HG03378 (cell line): ENCODE results near the gene PTPRJ.

Source experiments
- ATAC-seq: cut with Tn5 transposase; IDR thresholded peaks from one replicate; pipeline ENCODE4 v1.9.1; 2021; ENCODE audit warnings: mild to moderate bottlenecking, moderate library complexity; ENCODE audit not compliant: unreplicated experiment

The PTPRJ gene

DNA sequence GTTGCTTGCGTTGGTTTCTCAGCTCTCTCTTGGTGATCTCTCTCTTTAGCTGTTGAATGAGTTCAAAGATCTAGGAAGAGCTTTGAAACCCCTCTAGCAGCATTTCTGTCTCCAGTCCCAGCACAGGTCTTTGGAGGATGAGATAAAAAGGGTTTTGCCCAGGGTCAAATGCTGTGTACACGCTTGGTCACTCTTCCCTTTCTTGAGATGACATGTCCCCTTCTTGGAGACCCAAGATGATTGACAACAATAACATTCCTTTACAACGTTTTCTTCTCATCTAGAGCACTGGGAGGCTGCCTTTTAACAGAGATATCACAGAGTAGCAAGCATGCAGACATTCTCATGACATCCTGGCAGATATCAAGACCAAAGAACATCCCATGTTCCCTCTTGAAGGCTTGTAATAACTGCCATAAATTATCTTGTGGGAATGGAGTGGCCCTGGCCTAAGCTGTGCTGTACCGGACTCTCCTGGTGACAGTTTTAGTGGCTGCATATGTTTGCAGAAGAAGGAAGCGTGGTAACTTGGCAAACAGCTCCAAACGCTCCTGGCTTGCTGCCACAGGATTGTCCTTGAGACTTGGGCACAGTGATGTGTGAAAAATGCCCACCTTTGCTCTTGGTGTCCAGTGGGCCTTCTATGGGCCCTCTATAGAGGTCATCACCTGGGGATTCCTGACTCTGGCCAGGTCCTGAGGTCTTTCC lies 107.8 kb downstream of the PTPRJ start:
- no peak for ATAC-seq

DNA sequence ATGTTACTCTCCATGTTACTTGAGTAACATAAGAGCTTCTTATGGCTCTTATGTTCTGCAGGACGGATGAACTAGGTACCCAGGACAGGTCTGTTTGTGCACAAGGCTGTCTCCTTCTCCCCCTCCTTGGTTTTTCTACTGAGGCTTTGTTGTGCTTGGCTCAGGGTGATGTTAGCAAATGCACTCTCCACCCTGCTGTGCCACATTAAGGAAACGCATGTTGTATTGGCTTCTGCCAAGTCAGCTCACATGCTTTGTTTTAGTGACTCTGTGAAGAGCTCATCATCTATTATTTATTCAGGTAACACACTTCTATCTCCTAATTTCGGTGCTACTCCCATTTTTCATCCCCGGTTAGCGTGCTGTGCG lies 108.3 kb downstream of the PTPRJ start:
- ATAC-seq: no peak

DNA sequence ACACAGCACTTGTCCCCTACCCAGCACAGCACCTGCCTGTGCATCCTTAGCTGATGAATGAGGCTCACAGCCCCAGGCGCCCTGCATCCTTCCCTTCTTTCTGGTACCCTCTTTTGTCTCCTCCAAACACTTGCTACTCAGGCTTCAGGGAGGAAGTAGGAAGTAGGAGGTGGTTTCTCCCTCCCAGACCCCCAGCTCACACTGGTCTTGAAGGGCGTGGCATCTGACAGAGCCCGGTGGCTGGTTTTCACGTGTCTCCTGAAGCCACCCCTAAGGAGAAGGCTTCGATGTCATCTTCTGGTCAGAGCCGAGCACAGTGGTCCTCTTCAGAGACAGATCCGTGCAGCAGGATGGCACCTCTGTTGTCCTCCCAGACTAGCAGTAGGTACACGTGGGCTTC lies 109.8 kb downstream of the PTPRJ start:
- ATAC-seq: no peak

DNA sequence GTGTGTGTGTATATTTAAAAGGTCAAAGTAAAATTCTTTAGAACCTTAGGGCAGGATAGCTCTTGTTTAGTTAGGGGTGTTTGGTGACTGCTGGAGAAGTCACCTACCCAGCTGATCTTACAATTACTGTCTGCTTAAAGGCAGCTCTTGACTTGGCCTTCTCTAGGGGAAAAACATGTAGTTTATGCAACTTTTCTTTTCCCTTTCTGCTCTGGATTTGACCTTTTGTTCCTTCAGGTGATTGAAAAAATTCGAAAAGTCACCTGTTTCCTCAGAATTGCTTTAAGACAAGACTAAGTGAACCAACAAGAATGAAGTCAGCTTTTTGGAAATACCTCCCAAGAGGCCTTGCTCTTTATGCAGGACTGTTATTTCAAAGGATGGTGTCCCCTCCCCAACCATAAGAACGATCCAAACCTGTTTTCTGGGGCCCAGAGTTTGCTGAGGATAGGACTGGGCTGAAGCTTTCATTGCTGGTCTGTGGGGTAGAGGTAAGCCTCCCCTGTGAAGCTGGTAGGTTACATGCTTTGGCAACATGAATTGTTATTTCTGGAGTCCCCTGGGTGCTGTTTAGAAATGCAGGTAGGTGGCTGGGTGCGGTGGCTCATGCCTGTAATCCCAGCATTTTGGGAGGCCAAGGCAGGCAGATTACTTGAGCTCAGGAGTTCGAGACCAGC lies 111.2 kb downstream of the PTPRJ start:
- ATAC-seq: no peak

DNA sequence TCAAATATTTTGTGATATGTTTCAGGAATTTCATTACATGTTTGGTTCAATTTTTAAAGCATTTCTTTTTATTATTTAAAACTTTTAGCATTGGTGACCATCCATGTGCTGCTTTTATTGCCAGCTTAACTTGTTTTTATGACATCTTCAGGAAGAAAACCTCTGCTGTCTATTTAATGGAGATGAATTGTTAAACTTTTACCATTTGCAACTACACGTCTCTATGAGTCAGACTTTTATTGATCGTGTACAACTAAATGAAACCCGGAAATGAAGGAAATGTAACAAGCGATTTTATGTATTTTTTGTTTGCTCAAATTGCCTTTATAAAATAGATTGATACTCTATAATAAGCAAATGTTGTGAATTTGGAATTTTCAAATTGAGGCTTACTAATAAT lies 113.0 kb downstream of the PTPRJ start:
- ATAC-seq: no peak

DNA sequence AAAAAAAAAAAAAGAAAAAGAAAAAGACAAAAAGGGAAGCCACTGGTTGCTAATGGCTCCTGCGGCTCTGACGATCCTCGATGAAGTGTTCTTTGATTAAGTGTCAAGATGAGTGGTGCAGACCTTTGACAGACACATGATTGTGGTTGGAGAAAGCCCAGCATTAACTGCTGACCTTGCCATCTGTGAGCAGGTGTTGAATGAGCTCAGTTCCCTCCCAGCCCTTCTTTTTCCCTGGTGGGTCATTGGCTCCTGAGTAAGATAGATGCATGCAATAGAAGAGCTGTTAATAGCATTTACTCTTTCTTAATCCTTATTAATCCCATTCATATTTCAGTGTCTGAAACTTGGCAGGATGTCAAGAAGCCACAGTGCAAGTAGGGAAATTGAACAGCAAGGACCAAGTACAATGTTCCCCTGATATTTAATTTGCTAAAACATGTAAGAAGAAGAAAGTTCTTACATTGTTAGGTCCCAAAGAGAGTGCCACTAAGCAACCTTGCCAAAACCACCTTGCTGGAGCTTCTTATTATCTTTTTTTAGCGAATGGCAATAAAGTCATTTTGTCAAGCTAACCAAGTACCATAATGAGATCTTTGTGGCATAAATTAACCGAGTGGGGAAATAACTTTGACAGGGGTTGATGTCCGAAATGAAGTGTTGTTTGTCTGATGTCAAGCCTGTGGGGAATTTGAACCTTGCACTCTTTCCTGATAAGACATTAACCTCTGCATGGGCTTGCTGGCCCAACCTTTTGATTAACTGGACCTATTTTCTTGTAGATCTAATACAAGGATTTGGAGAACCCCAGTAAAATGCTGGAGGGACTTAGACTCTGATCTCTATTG lies 113.7 kb downstream of the PTPRJ start:
- no peak for ATAC-seq

DNA sequence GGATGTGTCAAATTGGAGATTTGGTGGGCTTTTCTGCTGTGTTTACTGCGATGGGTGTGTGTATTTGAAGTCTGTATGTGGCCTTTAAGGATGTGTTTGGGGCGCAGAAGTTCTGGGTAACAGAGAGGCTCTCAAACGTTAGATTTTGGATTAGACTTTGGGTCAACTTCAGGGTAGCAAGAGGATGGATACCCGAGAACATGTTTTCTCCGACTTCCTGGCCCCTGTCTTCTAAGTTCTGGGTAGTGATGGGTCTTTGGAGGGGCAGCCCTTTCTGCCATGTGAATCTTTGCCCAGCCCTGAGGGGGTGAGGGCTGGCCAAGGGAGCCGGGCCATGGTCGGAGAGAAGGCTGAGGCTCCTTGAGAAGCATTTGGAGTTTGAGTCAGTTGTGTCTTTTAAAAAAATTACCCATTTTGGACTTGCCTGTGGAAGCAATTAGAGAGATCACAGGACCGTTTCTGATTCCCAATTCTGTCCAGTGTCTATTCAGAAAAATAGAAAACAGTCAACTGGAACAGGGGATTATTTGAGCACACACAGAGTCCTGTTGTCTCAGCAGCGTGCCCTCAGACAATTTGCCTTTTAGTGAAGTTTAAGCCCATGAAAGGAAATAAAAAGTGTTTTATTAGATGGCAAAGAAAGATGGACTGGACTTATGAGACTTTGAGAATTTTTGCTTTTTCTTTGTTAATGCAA lies 114.4 kb downstream of the PTPRJ start:
- no peak for ATAC-seq

DNA sequence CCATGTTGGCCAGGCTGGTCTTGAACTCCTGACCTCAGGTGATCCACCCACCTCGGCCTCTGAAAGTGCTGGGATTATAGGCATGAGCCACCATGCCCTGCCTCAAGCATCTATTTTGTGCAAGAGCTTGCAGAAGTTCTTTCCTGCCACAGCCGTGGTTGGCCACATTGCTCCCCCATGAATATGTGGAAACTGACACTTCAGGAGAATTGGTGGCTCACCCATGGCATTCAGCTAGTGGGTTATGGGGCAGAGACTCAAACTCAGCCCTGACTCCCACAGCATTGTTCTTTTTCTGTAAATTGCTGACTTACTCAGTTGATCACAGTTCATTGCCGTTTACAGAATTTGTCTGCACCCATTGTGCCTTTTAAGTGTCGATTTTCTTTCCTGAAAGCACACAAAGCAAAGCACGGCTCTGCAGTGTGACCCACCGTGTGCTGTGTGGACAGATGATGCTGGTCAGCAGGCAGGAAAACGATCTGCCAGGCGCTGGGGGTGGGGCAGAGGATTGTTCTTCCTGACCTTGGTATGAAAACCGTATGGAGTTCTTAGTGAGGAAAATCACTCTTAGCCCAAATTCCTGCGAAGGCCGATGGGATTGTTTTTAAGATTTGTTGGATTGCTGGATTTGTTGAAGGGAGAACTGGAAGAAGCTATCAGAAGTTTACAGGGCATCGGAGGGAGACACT lies 115.6 kb downstream of the PTPRJ start:
- ATAC-seq: no peak

DNA sequence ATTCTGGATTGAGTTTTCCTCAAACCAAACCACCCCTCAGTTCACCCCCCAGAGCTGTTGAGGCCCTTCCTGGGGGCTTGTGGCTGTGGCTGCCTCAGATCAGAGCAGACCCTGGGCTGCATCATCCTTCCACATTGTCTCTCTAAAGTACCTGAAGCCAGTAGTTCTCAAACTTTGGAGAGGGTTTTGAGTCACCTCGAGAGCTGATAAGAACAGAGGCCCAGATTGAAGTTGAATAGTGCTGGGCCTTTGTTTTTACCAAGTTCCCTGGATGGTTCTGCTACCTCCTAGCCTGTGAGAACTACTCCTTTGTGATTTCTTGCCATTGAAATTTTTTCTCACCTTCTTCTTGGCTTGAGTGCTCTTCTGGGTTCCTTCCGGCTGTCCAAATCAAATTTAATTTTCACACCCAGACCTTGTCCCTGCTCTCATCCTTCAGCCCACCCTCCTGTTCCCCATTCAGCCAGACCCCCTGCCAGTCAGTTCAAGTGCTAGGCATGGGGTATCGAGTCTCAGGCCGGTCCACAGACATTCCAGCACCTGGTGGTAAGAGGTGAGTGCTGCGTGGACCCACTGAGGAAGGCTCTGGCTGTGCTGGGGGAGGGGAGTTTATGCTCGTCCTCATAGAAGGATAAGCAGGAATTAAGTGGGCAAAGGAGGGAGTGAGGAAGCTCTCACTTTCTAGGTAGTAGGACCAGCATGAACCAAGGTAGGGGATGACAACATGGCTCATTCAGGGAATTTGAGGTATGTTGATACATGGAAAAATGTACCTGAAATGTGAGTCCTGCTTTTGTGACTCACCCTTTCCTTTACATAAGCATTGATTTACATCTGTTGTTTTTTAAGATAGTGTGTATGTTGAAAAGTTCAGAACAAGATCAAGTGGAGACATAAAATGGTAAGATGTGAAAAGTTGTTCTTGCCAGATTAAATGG lies 116.5 kb downstream of the PTPRJ start:
- no peak for ATAC-seq

DNA sequence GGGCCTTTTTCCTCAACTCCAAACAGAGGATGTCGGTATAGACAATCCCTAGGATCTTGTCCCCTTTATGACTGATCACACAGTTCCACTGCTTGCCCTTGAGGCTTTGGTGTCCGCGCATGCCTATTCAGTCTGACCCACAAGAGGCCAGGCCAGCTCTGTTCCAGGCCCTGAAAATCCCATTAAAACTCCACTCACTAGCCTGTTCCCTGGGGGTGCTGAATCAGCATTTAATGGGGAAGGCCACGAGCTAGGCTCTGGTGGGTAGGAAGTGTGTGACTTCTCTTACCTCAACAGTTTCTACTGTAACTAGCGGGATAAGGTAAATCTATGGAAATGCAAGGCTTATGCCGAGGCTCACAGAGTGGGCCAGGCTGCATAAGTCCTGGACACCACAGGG lies 117.7 kb downstream of the PTPRJ start:
- no peak for ATAC-seq

DNA sequence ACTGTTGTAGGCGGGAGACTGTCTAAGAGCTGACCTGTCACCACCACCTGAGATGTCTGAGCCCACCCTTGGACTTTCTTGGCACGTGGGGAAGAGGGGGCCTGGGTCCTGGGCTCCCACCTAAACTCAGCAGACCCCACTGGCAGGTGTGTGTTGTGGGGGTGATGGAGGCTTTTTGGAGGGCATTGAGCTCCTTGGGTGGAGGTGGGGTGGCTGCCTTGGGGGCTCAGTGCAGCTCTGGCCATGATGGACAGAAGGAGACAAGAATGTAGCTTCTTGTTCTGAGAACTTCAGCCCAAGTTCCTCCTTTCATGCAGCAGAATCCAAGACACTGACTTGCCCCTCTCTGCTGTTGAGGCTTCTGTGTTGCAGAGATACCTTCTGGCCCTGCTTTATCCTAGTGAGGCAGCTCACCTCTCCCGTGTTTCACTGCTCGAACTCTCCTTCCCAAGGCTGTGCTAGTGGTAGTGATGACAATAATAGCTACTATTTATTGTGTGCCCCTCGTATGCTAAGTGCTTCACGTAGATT lies 119.6 kb downstream of the PTPRJ start:
- no peak for ATAC-seq

DNA sequence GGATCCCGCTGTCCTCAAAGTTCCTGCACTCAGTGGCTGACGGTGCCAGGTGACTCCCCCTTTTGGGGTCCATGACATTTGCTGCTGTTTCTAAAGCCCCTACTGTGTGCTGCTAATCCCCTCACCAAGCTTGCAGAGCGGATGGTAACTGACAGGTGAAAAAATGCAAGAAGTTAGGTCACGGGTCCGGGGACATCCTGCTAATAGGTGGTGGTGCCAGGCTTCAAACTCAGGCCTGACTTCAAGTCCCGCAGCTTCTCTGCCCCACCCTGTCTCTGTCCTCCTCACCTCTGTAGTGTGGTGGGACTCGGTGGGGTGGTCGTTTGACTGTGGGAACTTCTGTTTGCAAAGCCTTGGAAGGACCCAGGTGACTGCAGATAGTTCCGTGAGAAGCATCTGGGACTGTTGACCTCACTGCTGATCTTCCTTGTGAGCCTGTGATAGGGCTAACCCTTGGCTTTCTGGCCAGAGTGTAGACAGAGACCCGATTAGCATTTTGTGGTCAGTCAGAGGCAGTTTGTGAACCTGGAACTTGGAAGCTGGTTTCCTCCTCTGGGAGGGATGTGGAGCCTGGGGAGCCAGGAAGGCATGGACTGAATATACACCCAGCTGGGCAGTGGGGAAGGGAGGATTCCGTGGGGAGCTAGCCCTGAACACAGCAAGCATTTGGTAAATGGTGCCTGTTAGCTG lies 120.8 kb downstream of the PTPRJ start:
- ATAC-seq: no peak

DNA sequence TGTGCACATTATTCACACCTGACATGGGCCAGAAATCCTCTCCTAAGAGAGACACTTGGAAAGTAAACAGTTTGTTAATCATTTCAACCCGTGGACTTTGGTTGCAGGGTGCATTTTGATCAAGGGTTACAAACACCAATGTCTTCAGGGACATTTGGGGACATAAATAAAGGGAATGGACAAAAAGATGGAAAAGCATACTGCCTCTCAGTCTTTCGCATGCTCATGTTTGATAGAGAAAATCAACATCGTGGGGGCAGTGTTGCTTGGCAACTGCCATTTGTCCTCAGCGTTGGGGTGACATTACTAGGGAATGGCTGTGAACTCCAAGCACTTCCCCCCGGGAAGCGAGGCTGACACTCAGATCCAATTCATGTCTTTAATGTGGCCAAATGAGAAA lies 121.6 kb downstream of the PTPRJ start:
- no peak for ATAC-seq

DNA sequence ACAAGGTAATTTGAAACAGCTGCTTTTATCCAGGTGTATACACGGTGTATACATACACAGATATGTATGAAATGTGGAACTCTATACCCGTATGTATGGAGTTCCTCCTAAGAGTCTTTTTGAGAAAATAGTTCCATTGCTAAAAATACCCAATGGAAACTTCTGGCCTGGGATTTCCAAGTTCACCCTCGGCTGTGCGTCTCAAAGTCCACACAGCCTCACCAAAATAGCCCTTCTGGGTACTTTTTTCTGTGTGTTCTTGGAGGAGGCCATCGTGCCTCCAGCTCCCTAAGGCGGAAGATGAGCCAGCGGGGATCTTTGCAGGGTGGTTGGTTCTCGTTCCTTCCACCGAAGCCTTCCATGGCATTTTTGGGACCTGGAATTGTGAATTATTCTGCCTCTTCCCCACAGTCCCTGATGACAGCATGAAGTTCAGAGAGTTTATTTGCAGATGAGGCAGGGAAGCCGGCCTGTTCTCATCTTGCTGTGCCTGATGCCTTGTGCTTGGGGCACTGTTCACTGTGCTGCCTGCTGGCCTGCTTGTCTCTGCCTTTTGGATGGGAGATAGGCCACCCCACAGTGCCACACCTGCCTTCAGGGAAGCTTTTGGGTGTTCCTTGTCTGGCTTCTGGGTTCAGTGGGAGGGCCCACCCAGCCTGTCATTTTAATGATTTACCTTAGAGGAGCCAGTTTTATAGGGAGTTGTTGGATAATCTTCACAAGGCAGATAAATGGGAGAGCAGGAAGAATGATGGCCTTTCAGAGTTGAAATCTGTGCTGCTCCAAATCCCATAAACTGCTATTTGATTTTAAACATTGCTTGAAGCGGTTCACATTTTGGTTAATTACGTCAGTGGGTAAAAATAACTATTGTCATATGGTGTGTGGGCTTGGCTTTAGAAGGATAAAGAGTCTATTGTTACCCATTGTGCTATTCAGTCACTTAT lies 123.5 kb downstream of the PTPRJ start:
- no peak for ATAC-seq

DNA sequence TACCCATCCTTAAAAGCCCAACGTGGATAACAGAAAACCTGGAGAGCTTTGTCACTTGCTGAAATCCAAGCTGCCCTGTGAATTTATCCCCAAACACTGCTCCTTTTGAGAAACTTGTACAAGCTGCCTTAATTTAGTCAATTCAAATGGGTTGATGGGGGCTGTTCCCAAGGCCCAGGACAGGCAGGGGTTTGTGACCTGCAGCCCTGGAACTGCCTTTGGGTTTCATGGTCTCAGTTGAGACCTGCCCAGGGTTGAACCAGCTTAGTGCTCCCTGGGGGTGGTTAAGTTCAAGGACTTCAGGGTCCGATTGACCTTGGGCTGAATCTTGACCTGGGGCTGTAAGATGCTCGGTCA lies 124.2 kb downstream of the PTPRJ start:
- no peak for ATAC-seq

DNA sequence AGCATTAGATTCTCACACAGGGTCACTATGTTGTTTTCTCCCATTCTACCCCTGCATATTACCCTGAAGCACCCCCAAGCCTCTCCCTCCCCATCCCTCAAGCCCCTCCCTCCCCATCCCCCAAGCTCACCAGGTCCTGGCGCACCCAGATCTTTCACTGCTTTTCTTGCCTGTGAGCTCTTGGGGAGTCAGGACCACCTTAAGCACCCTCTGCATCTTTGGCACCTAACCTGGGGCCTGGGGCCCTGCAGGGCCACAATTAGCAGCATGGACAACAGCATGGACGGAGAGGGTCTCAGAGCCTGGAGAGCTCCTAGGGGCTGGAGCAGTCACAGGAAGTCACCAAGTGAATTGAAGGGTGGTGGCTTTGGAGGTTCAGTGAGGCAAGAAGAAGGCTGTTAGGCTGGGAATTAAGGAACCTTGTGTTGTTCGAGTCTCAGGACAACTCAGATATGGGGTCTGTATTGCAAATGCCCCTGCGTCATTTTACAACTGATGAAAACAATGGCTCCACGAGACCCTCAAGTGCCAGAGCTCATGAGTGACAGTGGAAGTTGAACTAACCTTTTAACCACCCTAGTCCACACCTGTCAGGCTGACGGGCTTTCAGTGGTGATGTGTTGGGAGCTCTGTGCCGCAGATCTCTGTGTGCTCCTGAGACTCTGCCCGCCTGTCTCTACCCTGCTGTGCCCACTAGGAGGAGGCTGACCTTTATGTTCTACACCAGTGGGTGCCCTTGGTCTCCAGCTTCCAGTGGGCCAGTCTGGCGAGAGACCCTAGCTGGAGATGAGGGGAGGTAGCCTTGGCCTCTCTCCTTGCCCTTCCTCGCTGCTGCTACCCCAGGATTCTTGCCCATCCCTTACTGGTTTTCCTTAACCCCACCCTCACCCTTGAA lies 125.0 kb downstream of the PTPRJ start:
- no peak for ATAC-seq

DNA sequence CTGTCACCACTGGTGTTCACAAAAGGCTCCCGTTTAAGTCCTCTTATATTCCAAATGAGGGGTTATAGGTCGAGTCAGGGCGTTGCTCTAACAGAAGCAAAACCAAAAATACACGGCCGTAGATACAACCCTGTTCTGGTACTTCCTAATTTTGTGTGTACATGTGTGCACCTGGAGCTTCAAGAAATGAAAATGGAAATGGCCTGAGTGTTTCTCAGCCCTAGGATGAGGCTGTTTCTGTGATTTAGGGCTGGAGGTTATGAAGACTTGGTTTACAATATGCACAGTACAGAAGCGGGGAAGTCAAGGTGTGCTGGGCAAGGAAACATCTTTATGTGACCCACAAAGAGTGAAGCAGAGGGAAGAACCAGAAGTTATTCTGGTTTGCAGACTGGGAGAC lies 125.8 kb downstream of the PTPRJ start:
- ATAC-seq: no peak
